Amygdala (tissue), 56 donors: ENCODE data around the gene FAM240A.
"Not testable (repeated sequence)": the region's sequence is repeated elsewhere in the genome, so short reads cannot be mapped to it uniquely, and the experiment has no call there.

Experiments
- DNase-seq, 56 donors: peaks; one replicate each; lab custom pipeline; 2025; lab: John Stamatoyannopoulos, UW

Gene FAM240A

GRCh38 chr3:46585799-46586693, 26.3 kb upstream of the FAM240A start:
- DNase-seq: no peak

DNA sequence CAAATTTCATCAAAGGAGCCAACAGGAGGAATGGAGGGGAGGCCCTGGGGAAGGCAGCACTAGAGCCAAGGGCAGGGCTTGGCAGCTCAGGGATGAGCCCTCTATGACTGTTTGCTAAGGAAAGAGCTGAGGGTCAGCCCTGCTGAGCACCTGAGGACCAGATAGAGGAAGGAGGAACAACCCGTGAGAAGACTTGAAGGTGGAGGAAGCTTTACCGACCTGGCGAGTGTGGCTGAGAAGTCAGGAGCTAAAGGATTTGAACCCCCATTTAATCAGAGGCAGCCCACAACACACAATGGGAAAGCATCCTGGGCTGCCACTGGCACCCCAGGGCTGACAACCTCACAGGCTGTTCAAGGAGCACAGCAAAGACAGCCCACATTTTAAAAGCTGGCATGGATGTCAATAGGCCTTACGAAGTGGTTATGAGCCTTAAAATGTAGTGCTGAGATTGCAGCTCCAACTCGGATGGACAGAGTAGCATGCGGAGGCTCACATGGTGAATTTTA, 25.5 kb upstream of the FAM240A start:
- DNase-seq: no peak

- DNase-seq: not testable (repeated sequence)
Measured at GRCh38 chr3:46587268-46587667, 25.1 kb upstream of the FAM240A start.

DNA sequence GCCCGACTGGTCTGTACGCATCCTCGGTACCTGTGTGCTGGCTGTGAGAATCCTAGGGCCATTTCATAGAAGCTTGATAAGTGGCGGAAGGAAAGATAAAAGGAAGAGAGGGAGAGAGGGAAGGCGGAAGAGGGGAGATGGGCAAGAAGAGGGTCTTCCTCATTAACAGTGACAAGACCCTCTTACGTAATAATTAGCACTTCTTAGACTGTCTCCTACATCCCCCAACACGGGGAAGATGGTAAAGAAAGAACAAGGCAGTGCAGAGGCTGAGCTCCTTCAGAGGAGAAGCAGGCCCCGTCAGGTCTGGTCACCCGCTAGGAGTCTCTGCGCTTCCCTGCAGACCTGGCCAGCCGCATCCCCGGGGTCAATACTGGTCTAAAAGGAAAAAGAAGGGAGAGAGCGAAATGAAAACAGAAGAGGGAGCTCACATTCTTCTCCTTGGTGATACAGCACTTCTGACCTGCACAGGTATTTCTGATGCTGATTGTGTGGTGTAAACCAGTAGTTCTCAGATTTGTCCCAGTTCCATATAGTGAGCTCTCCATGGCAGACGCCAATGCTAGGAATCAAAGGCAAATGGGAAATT, 19.0 kb upstream of the FAM240A start:
- DNase-seq: no peak

DNA sequence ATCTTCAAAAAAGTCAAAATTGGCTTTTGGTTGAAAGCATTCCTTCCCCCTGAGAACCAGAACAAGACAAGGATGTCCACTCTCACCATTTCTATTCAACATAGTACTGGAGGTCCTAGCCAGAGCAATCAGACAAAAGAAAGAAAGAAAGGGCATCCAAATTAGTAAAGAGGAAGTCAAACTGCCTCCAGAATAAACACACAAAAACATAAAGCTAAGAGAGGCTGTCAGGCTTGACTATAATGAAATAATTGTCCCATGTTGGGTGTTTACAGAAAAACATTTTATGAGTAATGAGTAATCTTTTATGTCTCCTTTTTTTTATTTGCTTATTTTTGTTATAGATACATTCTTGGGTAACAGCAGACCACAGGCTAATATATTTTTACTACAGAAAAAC, 18.3 kb upstream of the FAM240A start:
- no peak for DNase-seq

- DNase-seq: no peak
Measured at GRCh38 chr3:46594723-46595122, 17.6 kb upstream of the FAM240A start.

DNA sequence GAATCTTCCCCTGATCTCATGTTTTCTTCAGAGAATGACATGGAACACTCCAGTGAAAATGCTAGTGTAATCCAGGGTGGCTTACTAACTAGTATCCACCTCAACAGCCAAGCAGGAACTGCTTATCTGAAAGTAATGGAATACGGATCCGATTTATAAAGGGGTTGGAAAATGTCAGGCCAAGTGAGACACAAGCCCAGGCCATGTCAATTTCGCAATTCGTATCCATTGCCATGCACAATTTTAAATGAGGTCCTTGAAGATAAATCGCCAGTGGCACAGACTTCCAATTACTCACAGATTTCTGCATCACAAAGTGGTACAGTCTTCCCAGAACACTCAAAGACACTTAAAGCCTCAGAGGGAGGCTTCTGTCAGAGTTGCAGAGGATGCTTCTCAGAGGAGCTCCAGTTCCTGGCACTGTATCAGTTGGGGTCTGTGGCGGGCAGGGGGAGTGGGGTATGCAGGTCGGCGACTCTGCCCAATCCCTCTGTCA, 16.5 kb upstream of the FAM240A start:
- no peak for DNase-seq

DNA sequence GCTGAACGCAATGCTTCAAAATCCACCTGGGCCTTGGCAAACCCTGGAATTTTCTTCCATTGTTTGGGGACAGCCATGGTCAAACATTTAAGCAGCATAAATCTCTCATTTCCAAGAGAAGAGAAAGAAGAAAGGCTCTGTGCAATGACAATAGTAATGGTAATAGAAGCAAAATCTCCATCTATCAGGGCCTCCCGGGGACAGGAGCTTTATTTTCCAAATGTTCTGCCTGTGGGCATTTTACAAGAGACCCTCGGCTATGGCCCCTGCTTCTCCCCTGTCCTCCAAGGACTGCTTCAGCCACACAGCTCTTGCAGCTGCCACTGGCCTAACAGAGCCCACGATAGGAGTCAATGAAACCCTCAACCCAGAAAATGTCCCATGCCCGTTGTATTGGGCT, 12.7 kb upstream of the FAM240A start:
- no peak for DNase-seq

DNA sequence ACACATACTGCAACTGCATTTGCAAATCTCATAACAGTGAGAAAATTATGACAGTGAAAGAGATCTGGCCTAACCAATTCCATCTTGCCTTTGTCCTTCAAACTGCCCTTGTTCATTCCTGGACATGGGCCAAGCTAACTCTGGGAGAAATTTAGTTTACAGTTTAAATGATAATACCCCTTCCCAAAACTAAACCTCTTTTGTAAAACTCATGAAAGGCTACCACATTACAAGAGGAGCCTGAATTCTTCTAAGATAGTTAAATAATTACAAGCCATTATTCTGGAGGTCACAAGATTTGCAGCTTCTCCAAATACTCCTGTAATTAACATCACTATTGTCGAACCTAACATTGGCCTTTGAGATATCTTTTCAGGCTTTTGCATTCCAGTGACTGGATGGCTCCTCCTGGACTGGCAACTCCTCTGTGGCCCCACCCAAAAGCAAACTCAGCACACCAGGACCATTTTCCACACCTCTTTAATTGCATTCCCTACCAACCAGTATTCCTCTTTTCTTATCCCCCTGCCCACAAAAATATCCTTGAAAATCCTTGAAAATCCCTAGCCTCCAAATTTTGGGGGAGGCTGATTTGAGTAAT, 8.8 kb upstream of the FAM240A start:
- DNase-seq: no peak

- DNase-seq: no peak
Measured at GRCh38 chr3:46604127-46604526, 8.2 kb upstream of the FAM240A start.

DNA sequence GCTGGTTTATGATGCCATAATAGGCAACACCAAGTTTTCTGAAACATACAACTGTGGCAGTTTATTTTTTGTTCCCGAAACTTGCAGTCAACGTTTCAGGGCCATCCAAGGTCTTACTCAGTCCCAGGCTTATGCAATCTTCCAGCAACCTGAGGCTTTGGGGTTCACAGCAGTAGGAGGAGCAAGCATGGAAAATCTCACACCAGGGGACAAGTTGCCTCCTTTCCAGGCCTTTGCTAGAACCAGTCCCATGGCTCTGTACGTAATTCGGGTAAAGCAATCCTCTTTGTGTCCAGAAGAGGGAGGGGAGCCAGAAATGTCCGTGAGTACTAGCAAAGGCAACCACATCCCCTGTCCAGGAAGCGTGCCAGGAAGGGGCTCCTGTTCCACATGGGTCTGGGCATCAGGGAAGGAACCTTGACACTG, 4.7 kb upstream of the FAM240A start:
- DNase-seq: no peak

GRCh38 chr3:46609212-46609721, 3.1 kb upstream of the FAM240A start:
- DNase-seq: no peak

DNA sequence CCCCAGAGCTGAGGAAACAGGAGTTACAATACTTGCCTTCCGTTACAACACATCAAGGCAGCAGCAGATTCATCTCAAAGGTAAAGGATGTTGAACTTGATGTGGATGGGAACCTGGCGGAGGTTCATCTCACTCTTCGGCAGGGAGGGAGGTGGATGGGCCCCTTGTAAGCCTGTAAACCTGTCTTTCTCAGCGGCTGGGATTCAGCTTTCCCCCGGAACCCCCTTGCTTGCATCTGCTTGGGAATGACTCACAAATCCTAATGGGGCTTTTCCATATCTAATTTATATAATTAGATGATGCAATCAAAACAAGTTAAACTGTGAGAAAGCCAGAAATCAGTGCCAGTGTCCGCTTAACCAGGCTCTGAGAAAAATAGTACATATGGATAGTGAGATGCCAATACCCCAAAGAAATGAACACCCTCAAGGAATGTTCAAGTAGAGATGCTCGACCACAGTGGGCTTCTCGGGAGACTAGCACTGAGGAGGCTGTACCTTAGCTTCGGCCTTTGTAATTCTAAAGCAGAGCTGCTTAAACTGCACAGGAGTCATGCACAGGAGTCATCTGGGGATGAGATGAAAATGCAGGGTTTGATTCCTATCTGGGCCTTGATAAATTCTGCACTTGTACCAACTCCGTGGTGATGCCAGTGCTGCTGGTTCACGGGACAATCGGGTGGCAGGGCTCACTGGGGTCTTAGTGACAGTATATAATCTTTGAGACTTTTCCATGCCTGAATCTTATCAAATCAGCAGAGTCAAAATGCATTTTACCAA, 2.2 kb upstream of the FAM240A start:
- DNase-seq: no peak

GRCh38 chr3:46613313-46614005, 1.1 kb downstream of the FAM240A start:
- no peak for DNase-seq

- DNase-seq: no peak
Measured at GRCh38 chr3:46614431-46614830, 2.1 kb downstream of the FAM240A start.

- no peak for DNase-seq
Measured at GRCh38 chr3:46615050-46615775, 2.9 kb downstream of the FAM240A start.

DNA sequence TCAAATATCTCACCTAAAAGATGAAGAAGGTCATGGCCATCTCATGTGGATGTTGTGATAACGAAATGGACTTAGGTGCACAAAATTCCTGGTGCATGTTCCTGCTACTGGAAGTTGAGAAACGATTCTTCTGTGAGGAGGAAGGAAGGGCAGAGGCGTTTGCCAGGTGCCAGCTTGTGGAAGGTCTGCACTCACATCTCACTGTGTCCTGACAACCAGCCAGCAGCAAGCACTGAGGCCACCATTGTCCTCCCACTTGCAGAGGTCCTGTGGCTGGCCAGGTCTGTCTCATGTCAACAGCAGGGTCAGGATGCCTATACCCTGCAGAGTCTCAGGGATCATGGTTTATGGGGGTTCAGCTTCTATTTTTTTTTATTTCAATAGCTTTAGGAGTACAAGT, 3.7 kb downstream of the FAM240A start:
- no peak for DNase-seq

DNA sequence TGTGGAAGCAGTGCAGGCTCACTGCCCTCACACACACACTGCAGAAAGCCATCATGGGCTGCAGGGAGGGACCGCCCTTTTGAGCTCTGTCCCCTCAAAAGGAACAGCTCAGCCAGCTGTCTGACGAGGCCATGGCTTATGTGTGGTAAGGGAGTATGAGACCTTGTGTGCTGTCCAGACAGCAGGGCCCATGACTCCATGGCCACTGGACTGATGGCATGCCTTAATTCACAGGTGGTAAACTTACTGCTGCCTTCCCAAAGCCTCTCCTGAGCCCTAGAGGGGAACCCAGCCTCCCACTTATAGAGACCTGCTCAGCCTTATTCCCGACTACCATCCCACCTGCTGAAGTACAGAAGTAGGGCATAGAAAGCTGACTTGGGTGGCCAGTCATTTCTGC, 5.6 kb downstream of the FAM240A start:
- DNase-seq: no peak
